ENCODE measurements around the gene EIPR1. TPM values are rescaled to one million over a fixed set of nuclear protein-coding genes. Genes with fewer than 3 reads are reported as not detected.

Gene EIPR1
- 42.2 and 44.8 TPM in 2 replicates for total RNA-seq

DNA sequence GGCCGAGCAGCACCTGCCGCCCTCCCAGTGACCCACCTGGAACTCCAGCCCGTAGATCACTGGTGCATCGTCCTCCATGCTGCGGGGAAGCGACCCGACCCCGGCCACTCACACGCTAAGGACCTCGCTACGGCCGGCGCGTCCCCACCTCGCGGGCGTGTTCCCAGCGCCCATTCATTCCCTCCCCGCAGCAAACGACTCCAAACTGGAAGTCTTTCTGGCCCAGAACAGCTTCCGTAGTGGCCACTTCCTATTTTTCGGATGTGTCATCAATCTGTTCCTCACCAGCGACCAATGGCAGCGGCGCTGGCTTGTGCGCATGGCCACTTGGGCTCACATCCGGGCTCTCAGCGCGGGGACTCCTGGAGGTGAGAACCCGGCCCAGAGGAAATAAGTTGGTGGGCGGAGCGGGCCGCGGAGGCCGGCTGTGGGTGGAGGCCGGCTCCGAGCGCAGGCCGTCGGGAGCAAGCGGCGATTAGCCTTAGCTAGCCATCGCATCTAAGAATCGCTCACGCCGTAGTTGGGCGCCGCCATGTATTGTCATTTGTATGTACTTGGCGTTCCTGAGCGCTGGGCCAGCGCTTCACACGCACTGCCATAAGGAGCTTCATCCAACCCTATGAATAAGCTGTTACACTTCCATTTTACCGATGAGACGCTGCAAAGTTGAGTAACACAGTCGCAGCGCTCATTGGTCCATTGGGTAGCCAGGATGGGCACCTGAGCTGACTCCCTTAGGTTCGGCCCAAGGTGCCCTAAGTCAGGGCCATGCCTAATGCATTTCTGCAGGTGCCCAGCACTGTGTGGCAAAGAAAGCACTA is at the start of gene EIPR1:
TSS of gene EIPR1 (minus strand) at position 207 of the 821 bp plus-strand sequence. CDS start at position 78, 129 bp downstream.
- DNase-seq (ENCODE audit: low read depth, low spot score), result peak; percentile 95

DNA sequence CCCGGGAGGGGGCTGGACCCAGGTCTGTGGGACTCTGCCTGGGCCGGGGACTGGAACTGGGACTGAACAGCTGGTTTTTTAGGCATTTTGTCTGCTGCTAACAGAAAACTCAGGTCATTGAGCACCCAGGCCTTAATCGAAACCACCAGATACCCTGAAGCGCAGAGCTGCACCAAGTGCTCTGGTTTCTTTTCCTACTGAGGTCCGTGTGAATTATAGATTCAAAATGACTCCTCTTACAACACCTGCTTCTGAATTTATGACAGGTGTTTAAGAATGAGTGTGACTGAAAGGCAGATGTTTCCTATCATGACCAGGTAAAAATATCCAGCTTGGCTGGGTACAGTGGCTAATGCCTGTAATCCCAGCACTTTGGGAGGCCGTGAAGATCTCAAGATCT is 49.7 kb upstream of the EIPR1 start:
- no peak for DNase-seq (ENCODE audit: low read depth, low spot score)

DNA sequence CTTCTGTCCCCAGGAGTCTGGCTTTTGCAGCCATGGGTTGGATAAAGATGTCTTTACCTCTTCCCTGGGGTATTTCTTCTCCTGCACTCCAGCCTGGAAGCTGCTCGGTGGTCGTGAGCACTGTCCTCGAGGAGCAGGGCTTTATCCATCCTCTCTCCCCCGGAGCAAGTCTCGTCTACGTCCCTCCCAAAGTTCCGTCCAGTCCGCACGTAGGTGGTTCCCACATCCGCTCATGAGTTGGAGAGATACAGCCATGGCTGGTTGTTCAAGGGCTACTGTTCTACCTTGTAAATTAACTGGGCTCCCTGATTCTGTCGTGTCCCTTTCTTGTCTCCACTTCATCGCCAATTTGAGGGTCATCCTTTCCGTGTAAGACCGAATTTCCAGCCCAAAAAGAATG is 49.0 kb upstream of the EIPR1 start:
- no peak for DNase-seq (ENCODE audit: low read depth, low spot score)

DNA sequence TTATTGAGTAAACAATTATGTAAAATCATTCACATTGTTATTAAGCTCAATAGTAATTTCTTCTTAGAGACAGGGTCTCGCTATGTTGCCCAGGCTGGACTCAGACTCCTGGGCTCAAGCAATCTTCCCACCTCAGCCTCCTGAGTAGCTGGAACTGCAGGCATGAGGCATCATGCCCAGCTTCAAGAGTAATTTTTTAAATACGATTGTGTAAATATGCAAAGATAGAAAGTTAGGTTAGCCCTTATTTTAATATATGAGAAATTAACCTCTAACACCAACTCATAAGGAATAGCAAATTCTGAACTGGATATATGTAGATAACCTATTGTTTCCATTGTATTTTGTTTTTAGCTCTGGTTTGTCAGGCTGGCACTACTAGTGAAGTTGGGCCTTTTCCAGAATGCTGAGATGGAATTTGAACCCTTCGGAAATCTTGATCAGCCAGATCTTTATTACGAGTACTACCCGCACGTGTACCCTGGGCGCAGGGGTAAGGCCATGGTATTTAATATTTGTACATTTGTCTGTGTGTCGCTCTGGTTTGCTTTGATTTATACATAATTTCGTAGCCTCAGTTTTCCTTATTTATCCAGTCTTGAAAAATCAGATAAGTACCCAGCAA is 46.7 kb upstream of the EIPR1 start:
- no peak for DNase-seq (ENCODE audit: low read depth, low spot score)

DNA sequence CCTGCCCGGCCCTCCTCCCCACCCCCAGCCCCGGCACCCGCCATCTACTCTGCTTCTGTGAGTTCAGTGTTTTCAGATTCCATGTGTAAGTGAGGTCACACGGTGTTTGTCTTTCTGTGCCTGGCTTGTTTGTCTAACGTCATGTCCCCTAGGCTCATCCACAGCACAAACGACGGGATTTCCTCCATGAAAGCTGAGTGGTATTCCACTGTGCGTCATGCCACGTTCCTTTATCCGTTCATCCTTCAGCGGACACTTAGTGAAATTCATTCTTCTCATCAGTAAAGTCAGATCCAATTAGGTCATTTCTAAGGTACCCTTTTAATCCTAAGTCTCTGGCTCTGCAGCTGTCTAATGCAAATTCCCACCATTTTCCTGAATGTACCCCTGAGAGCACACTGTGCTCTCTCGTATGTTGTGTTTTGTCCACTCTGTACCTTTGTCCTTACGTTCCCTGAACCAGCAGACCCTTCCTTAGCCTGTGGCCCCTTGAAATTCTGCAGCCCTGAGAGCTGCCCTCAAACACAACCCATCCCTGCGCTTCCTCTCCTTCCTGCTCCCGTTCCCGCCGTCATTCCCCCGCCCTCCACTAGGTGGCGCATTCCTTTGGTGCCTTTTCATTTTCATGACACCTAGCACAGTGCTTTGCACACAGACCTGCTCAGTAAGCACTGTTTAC is 46.0 kb upstream of the EIPR1 start:
- no peak for DNase-seq (ENCODE audit: low read depth, low spot score)

DNA sequence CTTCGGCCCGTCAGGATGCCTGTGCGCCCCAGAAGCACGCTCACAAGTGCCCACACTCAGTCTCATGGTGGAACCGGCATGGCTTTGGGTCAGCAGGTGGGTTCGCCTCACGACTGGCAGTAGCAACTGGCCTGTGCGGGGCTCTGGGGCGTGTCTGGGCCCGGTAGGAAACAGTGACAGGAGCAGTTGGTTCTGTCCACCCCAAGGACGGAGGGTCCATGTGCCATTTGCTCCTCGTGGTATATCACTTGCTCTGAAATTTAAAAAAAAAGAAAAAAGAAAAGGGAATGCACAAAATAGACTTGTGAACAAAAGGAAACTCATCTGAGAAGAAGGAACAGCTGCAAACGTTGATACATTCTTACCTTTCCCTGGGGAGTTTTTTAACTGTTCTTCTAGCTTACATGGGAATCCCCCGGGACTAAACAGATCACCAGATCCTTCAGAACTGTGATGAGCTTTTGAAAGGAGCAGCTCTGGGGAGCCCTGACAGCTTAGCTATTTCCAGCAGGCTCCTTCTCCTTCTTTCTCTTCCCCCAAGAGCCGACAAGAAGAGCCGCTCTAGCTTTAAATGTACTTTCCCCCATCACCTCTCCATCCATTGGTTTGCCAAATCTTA is 44.7 kb upstream of the EIPR1 start:
- no peak for DNase-seq (ENCODE audit: low read depth, low spot score)

DNA sequence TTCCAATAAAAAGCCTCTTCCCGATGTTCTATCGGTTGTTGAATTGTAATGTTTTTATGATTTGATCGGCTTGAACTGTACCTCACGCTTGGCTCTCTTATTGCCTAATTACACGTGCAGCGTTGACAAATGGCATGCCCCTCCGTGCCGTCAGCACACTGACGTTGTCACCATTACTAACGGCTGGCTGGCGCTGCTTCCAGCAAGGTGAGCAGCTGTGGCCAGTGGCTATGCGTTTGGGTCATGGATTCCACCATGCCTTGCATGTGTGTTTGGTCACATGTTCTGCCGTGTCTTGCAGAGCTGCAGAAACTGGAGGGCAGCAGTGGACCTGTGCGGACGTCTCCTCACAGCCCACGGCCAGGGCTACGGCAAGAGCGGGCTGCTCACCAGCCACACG is 44.0 kb upstream of the EIPR1 start:
- no peak for DNase-seq (ENCODE audit: low read depth, low spot score)

DNA sequence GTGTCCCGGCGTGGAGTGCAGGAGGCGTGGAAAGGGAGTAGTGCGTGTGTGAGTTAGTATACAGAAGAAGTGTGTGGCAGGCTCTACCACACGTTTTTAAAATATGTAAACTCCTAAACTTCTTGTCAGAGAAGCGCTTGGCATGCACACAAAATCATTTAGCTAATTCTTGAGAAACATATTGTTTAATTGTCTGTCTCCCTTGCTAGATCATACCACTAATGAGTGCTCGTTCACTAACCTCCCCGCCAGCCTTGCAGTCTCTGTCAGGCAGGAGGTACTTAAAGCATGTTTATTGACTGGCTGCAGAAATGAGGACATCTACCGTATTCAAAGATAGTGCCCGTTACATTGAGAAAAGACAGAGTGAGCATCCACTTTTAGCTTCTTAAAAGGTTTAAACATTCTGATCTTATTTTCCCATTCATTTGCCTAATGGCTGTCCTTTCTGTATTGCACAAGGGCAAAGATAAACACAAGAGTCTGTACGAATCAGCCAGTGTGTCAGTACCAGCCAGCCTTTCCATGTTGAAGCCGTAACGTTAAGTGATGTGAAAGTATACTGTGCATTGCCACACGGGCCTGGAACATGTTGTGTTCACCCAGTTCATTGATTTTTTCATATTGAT is 43.3 kb upstream of the EIPR1 start:
- DNase-seq (ENCODE audit: low read depth, low spot score), result no peak

DNA sequence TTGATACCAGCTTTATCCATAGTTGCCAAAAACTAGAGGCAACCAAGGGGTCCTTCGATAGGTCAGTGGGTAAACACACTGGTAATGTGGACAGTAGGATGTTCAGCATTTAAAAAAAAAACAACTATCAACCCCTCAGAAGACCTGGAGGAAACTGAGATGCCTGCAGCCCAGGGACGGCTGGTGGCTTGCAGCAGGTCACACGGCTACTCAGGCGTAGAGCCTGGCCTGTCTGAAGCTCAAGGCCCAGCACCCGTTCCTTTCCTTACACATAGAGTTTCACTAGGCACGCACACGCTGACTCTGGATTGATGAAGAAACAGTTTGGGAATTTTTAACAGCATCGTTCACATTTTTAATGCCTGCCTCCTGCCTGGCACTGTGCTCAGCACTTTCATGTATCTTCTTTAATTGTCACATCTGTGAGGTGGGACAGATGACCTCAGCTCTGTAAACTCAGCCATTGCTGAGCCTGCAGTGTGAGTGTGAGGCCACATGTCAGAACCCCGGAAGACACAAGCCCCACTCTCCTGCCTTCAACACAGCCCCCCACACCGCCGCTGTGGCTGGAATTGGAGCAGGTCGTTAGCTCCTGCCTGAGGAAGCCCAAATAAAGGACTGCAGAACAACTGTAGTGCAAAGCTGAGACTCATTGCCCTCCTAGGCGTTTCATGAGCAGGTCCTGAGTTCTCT is 42.6 kb upstream of the EIPR1 start:
- DNase-seq (ENCODE audit: low read depth, low spot score), result no peak

DNA sequence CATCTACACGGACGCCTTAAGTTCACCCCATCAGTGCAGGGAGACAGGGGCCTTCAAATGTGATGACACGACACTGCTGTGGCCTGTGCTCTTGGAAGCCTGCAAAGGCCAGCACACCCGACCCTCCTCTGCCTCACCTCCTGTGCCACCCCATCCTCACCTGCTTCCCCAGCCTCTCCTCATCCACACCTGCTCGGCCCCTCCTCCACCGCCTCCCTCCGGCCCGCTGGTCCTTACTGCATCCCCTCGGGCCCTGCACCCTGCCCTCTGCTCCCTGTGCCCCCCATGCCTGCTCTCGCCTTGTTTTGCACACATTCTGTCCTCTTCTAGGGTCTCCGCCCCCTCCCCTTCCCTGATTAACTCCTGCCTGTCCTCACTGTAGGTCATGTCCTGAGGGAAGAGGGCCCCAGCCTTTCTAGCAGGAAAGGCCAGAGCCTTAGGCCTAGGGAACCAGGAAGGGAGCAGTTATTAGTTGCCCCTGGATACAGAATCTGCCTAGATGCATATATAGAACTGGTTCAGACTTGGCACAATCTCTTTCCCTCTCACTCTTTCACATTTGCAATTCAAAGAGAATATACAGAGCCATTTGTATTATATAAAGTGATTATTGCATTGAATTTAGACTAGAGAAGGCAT is 41.3 kb upstream of the EIPR1 start:
- DNase-seq (ENCODE audit: low read depth, low spot score), result no peak

DNA sequence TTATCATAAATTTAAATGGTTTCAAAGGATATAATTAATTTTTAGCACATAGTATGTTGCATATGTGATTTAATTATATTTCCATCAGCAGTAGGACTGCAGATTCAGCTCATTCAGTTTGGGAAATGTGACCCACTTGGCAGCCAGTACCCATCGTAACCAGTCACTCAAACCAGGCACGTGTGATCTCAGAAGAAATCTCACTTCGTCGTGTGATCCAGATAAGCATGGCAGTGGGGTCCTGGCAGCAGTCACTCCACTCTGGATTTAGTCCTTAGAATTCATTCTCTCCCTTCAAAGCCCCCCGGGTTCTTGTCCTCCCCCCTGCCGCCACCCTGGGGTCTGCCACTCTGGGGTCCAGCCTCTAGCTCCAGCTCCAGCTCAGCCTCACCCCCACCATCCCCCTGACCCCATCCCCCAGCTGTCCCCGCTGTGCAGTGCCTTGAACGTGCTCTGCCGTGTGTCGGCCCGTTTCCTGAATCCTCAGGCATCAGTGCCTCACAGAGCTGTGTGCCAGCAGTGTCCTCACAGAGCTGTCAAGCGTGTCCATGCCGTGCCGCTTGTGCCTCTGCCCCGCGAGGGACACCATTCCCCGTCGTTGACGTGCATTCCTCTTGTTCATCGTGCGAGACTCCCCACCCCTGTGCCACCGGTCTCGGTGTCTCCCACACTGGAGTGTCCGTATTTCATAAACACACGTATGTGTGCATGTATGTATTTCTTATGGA is 36.7 kb upstream of the EIPR1 start:
- no peak for DNase-seq (ENCODE audit: low read depth, low spot score)

DNA sequence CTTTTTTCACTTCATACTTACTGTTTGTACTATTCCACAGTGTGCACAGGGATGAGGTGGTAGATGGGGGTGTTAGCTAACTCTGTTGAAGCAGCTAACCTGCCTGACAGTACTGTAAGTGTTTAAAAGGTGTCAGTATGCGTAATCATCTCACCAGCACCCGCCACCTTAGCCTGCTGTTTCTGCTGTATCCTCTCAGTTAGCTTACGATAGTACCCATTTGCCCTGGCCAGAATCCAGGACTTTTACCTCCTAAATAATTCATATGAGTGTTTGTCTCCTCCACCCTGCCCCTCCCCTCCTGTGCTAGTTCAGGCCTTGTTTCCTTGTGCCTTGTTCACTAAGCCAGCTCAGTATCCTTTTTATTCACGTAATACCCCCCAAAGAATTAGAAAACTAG is 36.1 kb upstream of the EIPR1 start:
- DNase-seq (ENCODE audit: low read depth, low spot score), result no peak

DNA sequence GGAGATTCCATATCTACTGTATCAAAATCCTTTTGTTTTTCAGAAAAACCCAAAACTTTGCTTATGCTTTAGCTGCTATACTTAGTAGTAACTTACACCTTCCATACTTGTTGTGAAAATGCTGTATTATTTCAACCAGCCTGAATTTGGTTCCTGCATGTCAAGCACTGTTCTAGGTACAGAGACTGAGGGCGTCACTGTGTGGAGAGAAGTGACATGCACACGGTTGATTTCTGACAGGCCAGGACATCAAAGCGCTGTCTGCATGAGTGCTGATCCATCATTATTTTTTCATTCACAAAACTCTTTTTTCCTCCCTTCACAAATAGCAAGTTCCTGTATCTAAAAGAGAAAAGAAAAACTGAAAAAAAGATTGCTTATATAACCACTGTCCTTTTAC is 33.5 kb upstream of the EIPR1 start:
- no peak for DNase-seq (ENCODE audit: low read depth, low spot score)

DNA sequence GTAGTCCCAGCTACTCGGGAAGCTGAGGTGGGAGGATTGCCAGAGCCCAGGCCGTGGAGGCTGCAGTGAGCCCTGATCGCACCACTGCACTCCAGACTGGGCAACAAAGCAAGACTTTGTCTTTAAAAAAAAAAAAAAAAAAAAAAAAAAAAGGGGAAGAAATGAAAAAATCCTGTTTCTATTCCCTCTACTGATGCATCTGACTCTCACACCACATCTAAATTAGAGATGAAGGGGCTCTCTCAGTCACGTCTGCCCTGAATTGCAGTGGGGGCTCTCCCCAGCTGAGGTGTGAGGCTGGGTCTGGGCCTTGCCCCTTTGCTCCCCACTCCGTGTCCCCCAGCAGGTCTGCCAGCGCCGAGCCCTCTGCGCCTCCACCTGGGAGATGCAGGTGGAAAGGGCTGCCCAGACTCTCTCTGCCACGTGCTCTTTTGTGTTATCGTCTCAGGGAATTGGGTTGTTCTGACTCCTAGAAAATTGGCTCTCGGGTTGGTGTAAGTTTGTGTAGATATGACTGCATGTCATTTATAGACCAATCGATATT is 32.1 kb upstream of the EIPR1 start:
- DNase-seq (ENCODE audit: low read depth, low spot score), result no peak

DNA sequence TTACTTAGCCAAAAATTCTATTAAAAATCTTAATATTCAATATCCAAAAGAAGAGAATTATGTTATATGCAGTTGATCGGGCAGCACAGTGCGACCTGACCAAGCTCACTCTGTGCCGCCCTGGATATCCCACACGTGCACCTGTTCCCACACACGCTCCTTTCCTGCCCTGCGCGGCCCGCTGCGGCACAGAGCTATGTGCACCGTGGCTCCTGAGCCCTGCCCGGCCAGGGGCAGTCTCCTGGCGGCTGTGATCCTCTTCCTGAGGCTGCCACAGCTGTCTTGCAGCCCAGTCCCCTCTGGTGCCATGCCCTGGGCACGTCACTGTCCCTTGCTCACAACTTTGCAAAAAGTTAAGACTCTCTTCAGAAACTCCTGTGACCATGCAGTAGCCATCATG is 31.2 kb upstream of the EIPR1 start:
- no peak for DNase-seq (ENCODE audit: low read depth, low spot score)

DNA sequence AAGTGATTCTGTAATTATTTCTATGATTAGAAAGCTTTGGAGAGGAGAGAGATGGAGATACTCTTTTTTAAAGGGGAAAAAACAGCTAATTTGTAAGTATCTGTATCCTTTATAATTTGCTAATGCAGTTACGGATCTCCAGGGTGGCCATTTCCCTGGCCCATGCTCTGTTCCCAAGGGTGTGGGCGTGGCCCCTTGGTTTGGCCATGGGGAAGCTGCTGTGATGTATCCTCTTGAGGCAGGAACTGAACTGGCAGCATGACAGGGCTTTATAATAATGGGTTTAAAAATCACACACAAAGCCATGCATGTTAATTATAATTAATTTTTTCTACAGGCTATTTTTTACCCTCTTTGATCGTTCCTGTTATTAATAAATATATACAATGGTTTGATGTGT is 28.9 kb upstream of the EIPR1 start:
- DNase-seq (ENCODE audit: low read depth, low spot score), result no peak

DNA sequence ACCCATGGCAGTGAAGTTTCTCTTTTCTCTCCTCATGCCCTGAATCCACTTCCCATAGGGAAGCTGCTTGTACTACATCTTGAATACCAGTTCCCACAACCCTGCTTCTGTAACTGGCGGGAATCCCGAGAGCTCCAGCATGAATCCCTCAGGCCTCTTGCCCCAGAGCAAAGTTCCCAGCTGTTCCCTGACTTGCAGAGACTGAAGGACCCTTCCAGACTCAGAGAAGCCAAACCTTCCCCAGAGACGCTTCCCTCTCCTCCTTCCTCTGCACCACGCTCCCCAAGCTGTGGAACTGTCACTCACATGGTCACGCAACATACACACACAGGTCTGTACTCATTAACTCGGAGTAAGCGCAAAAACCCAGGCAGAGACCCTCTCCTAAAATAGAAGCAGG is 28.3 kb upstream of the EIPR1 start:
- no peak for DNase-seq (ENCODE audit: low read depth, low spot score)

DNA sequence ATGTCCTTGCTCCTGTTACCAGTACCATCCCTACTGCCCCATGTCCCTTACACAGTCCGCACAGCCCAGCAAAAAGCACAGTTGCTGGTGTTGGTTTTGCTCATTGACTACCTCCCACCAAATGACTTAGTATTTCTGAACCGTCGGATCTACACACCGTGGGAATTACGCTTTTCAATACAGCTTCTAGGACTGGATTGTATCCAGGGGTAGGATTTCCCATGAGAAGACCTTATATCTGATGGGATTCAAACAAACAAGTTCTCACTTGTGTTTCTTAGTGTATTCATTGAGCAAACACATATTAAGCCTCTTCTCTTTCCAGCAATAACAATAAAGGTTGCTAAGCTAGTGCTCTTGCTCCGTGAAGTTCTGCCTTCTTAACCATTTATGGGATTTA is 27.7 kb upstream of the EIPR1 start:
- no peak for DNase-seq (ENCODE audit: low read depth, low spot score)

DNA sequence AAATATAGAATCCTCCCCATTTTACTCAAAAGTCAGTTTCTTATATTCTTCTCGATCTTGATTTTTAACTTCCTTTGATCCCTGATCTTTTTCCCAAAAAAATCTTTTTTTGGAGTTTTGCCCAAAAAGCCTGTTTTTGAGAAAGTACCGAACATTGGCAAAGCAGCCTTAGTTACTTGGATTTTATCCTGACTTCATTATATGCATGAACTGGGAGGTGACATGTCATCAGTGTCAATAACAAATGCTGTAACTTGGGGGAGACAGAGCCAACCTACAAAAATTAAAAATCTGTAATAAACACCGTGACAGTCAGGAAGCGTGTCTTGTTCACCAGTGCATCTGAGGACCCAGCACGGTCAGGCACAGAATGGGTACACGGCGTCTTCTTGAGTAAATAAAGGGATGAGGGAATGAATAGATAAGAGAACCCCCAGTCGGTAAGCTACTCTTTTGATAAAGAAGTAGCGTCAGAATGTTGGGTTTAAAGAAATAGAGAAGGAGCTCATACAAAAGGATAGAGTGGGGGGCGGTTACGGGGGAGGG is 26.8 kb upstream of the EIPR1 start:
- DNase-seq (ENCODE audit: low read depth, low spot score), result no peak

Data from pulmonary artery endothelial cell (primary cell).